NB4 (cell line): ENCODE data around the gene FOSL2.

Source experiments
- DNase-seq: peaks from one replicate; pipeline ENCODE4 v3.0.0; 2010; ENCODE audit warnings: low read depth
- H3K4me3 ChIP-seq: one replicate; pipeline ENCODE4 v1.5.1; 2011; ENCODE audit warnings: mild to moderate bottlenecking, low read depth, low read length, moderate library complexity
- CTCF ChIP-seq: IDR thresholded peaks from one replicate; pipeline ENCODE4 v1.5.1; 2012; ENCODE audit warnings: low read depth, low read length
- MAX ChIP-seq: IDR thresholded peaks from 2 replicates; pipeline ENCODE4 v1.6.1; 2011; ENCODE audit warnings: low read depth, low read length
- MYC ChIP-seq: IDR thresholded peaks from 2 replicates; pipeline ENCODE4 v1.6.1; 2011; ENCODE audit warnings: low read depth, low read length
- POLR2A ChIP-seq: IDR thresholded peaks from 2 replicates; pipeline ENCODE4 v1.6.1; 2011; ENCODE audit warnings: mild to moderate bottlenecking; ENCODE audit not compliant: insufficient read length; ENCODE audit errors: extremely low read depth

Gene FOSL2

GRCh38 chr2:28429636-28430376 lies 37.1 kb downstream of the FOSL2 start:
- H3K4me3 ChIP-seq: no peak overlapping the region
- TF ChIP-seq CTCF (no peak), MYC (no peak), POLR2A (no peak), MAX (no peak)
- no peak for DNase-seq

GRCh38 chr2:28430377-28430765 lies 37.7 kb downstream of the FOSL2 start:
- TF ChIP-seq MYC: no peak
- no peak for TF ChIP-seq CTCF
- TF ChIP-seq MAX: no peak
- no peak for TF ChIP-seq POLR2A
- no peak overlapping the region for H3K4me3 ChIP-seq
- DNase-seq: no peak

- DNase-seq: no peak
- H3K4me3 ChIP-seq: no peak overlapping the region
- TF ChIP-seq MYC (no peak), MAX (no peak), POLR2A (no peak), CTCF (no peak)
Observed at GRCh38 chr2:28430788-28431418, 38.2 kb downstream of the FOSL2 start.

GRCh38 chr2:28431741-28432140 lies 39.1 kb downstream of the FOSL2 start:
- no peak for DNase-seq
- no peak overlapping the region for H3K4me3 ChIP-seq
- TF ChIP-seq MYC (no peak), MAX (no peak), POLR2A (no peak), CTCF (no peak)

- H3K4me3 ChIP-seq: no peak overlapping the region
- TF ChIP-seq MAX (no peak), MYC (no peak), CTCF (no peak), POLR2A (no peak)
- no peak for DNase-seq
Observed at GRCh38 chr2:28432362-28432761, 39.7 kb downstream of the FOSL2 start.
